COLO829 (cell line): ENCODE measurements around the gene CORO2A.

Experiments used
- DNase-seq: peaks from one replicate; pipeline ENCODE4 v3.0.0; 2012; ENCODE audit warnings: low spot score

Gene CORO2A

GRCh38 chr9:98219794-98220370 lies 27.4 kb upstream of the CORO2A start:
- DNase-seq, result no peak

GRCh38 chr9:98219364-98219716 lies 26.9 kb upstream of the CORO2A start:
- no peak for DNase-seq

GRCh38 chr9:98218562-98219363 lies 26.3 kb upstream of the CORO2A start:
- DNase-seq, result no peak

- no peak for DNase-seq
Observed at GRCh38 chr9:98217255-98217654, 24.8 kb upstream of the CORO2A start.

GRCh38 chr9:98216391-98216790 lies 24.0 kb upstream of the CORO2A start:
- no peak for DNase-seq

GRCh38 chr9:98215821-98216220 lies 23.4 kb upstream of the CORO2A start:
- DNase-seq, result peak; percentile 77

- DNase-seq, result no peak
Observed at GRCh38 chr9:98215271-98215670, 22.8 kb upstream of the CORO2A start.

GRCh38 chr9:98214811-98215210 lies 22.4 kb upstream of the CORO2A start:
- DNase-seq, result no peak

GRCh38 chr9:98211260-98211659 lies 18.8 kb upstream of the CORO2A start:
- DNase-seq, result no peak

GRCh38 chr9:98210435-98210834 lies 18.0 kb upstream of the CORO2A start:
- DNase-seq, result no peak

GRCh38 chr9:98209530-98209929 lies 17.1 kb upstream of the CORO2A start:
- no peak for DNase-seq

- no peak for DNase-seq
Observed at GRCh38 chr9:98208635-98209034, 16.2 kb upstream of the CORO2A start.

- DNase-seq, result no peak
Observed at GRCh38 chr9:98207606-98208005, 15.2 kb upstream of the CORO2A start.

- no peak for DNase-seq
Observed at GRCh38 chr9:98206754-98207153, 14.3 kb upstream of the CORO2A start.

- DNase-seq, result no peak
Observed at GRCh38 chr9:98204692-98205091, 12.3 kb upstream of the CORO2A start.

- no peak for DNase-seq
Observed at GRCh38 chr9:98203153-98203552, 10.7 kb upstream of the CORO2A start.

GRCh38 chr9:98202252-98202651 lies 9.8 kb upstream of the CORO2A start:
- DNase-seq, result no peak

- DNase-seq, result no peak
Observed at GRCh38 chr9:98201749-98202148, 9.3 kb upstream of the CORO2A start.

- DNase-seq, result no peak
Observed at GRCh38 chr9:98201102-98201501, 8.7 kb upstream of the CORO2A start.

- no peak for DNase-seq
Observed at GRCh38 chr9:98199388-98200033, 7.1 kb upstream of the CORO2A start.

GRCh38 chr9:98195671-98196070 lies 3.2 kb upstream of the CORO2A start:
- no peak for DNase-seq

GRCh38 chr9:98193336-98193944 lies 1.0 kb upstream of the CORO2A start:
- DNase-seq, result no peak
